ENCODE measurements around the gene PSMA5. TPM values are rescaled to one million over a fixed set of nuclear protein-coding genes. Genes with fewer than 3 reads are reported as not detected.
"Not testable (repeated sequence)": the region's sequence is repeated elsewhere in the genome, so short reads cannot be mapped to it uniquely, and the experiment has no call there.

Gene PSMA5
- total RNA-seq, 1 experiment from 2014 or later, result 133 TPM

DNA sequence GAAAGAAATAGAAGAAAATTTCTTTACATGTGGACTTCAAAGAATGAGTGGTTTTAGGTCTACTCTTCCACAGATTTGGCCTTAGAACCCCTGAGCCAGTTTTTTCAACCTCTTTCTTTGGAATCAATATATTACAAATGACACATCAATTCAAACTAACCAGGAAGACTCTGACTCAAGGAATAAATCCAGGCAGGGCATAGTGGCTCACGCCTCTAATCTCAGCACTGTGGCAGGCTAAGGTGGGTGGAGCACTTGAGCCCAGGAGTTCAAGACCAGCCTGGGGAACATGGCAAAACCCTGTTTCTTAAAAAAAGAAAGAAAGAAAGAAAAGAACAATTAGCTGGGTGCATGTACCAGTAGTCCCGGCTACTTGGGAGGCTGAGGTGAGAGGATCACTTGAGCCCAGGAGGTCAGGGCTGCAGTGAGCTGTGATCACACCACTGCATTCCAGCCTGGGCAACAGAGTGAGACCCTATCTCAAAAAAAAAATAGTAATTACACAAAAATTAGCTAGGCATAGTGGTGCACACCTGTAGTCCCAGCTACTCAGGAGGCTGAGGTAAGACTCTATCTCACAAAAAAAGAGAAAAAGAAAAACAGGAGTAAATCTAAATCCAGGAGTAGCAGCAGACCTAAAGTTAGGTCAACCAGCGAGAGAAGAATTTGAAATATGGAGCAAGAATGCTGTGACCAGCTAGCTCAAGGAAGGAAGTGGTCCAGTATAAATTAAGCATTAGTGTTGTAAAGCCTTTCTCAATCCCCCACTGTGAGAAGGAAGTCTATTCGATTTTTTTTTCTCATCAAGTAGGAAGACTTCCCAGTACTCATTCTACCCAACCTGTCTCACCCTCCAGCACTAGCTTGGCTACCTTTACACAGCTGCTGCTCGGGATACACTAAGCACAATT, 30.4 kb downstream of the PSMA5 start:
- peak overlapping the region; percentile 92 to 97 for H3K4me3 Mint-ChIP-seq
- TF ChIP-seq, protein P1, sequence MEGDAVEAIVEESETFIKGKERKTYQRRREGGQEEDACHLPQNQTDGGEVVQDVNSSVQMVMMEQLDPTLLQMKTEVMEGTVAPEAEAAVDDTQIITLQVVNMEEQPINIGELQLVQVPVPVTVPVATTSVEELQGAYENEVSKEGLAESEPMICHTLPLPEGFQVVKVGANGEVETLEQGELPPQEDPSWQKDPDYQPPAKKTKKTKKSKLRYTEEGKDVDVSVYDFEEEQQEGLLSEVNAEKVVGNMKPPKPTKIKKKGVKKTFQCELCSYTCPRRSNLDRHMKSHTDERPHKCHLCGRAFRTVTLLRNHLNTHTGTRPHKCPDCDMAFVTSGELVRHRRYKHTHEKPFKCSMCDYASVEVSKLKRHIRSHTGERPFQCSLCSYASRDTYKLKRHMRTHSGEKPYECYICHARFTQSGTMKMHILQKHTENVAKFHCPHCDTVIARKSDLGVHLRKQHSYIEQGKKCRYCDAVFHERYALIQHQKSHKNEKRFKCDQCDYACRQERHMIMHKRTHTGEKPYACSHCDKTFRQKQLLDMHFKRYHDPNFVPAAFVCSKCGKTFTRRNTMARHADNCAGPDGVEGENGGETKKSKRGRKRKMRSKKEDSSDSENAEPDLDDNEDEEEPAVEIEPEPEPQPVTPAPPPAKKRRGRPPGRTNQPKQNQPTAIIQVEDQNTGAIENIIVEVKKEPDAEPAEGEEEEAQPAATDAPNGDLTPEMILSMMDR (conservative IDR thresholded peaks at IDR 0.05), result no peak
- Histone ChIP-seq H2BK12ac (ENCODE audit: insufficient read length, low read depth, low read length) (no peak overlapping the region), H3K23ac (ENCODE audit: insufficient read length, low read depth, low read length) (no peak overlapping the region), H2BK5ac (ENCODE audit: insufficient read length, low read length) (no peak overlapping the region), H3K79me2 (ENCODE audit: insufficient read depth, low read length) (peaks cover 5% of the 10 kb centered on the region; the same call in 1 of the 2 replicates), H3K56ac (ENCODE audit: insufficient read length, low read depth, low read length) (no peak overlapping the region), H4K91ac (ENCODE audit: insufficient read length, low read depth, low read length) (no peak overlapping the region), H3K9ac (ENCODE audit: extremely low read depth, insufficient read length, low read length) (no peak overlapping the region), H3K9me3 (ENCODE audit: control insufficient read depth, low read depth, low read length) (no peaks in the 10 kb centered on the region), H3K23me2 (ENCODE audit: insufficient read length, low read depth, low read length, poor library complexity, severe bottlenecking) (peaks cover 17% of the 10 kb centered on the region), H3K18ac (ENCODE audit: insufficient read length, low read depth, low read length) (no peak overlapping the region), H3T11ph (ENCODE audit: low read length) (no peak overlapping the region), H3K14ac (ENCODE audit: insufficient read depth, low read length) (no peak overlapping the region), H2BK15ac (ENCODE audit: low read depth, low read length) (no peak overlapping the region), H4K5ac (ENCODE audit: insufficient read length, low read depth, low read length) (no peak overlapping the region), H3K27me3 (ENCODE audit: insufficient read depth, low read length) (no peaks in the 10 kb centered on the region), H2AK5ac (ENCODE audit: insufficient read length, low read length) (no peak overlapping the region), H2BK20ac (ENCODE audit: low read depth, low read length, poor library complexity, severe bottlenecking) (no peak overlapping the region), H3K4ac (ENCODE audit: low read depth, low read length) (no peak overlapping the region), H2AFZ (ENCODE audit: low read length) (no peak overlapping the region), H3K4me1 (ENCODE audit: insufficient read depth, low read length) (peaks cover 2% of the 10 kb centered on the region; the same call in 1 of the 2 replicates), H3K79me1 (ENCODE audit: insufficient read depth, low read depth, low read length, poor library complexity, severe bottlenecking) (peaks cover 9% of the 10 kb centered on the region), H3K4me2 (ENCODE audit: insufficient read depth, insufficient read length, low read length) (peak overlapping the region; percentile 96), H4K20me1 (ENCODE audit: control insufficient read depth, insufficient read depth, insufficient read length) (no peaks in the 10 kb centered on the region), H3K27ac (ENCODE audit: insufficient read length, low read depth, low read length) (no peak overlapping the region), H2BK120ac (ENCODE audit: low read depth, low read length, poor library complexity, severe bottlenecking) (no peak overlapping the region), H4K8ac (replicated peaks; ENCODE audit: insufficient read length, low read depth, low read length) (no peak overlapping the region)
- no CpG with 5 or more reads among the region's 5 CpGs for WGBS (ENCODE audit: extremely low coverage, insufficient read length, low lambda C conversion rate)
- peak overlapping the region in 1 of 3 experiments; percentile 62; a peak in 2 of 7 replicates for H3K27ac Mint-ChIP-seq
- H3K27me3 Mint-ChIP-seq (ENCODE audit: low read depth), result no peaks in the 10 kb centered on the region
- H3K4me1 Mint-ChIP-seq, result peaks cover 33 to 44% of the 10 kb centered on the region in 2 experiments
- no peaks in the 10 kb centered on the region for H3K9me3 Mint-ChIP-seq
- H3K36me3 Mint-ChIP-seq (ENCODE audit: insufficient read depth in 1 of 3, low read depth in 3 of 3), result 0 out of 7 replicates have a peak, but pooled peaks cover 0 to 3% (median 0%) of the 10 kb centered on the region in 3 experiments
- DNase-seq, result no peak

DNA sequence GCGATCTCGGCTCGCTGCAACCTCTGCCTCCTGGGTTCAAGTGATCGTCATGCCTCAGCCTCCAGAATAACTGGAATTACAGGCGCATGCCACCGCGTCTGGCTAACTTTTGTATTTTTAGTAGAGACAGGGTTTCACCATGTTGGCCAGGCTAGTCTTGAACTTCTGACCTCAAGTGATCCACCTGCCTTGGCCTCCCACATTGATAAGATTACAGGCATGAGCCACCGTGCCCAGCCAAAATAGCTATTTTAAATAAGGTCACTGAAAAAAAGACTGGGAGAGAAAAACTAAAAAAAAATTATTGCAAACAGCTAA, 31.0 kb downstream of the PSMA5 start:
- H4K5ac ChIP-seq (ENCODE audit: insufficient read length, low read depth, low read length); H3K27me3 Mint-ChIP-seq (ENCODE audit: low read depth); H3K79me2 ChIP-seq (ENCODE audit: insufficient read depth, low read length); H3K9me3 Mint-ChIP-seq; H2BK5ac ChIP-seq (ENCODE audit: insufficient read length, low read length); H3K4me1 ChIP-seq (ENCODE audit: insufficient read depth, low read length); H3K27me3 ChIP-seq (ENCODE audit: insufficient read depth, low read length); H3K4ac ChIP-seq (ENCODE audit: low read depth, low read length); H3K9me3 ChIP-seq (ENCODE audit: control insufficient read depth, low read depth, low read length); H2BK15ac ChIP-seq (ENCODE audit: low read depth, low read length); H3K14ac ChIP-seq (ENCODE audit: insufficient read depth, low read length); H3K27ac ChIP-seq (ENCODE audit: insufficient read length, low read depth, low read length); H3K4me2 ChIP-seq (ENCODE audit: insufficient read depth, insufficient read length, low read length); H4K8ac ChIP-seq (replicated peaks; ENCODE audit: insufficient read length, low read depth, low read length); H3K23ac ChIP-seq (ENCODE audit: insufficient read length, low read depth, low read length); H3K9ac ChIP-seq (ENCODE audit: extremely low read depth, insufficient read length, low read length); H4K91ac ChIP-seq (ENCODE audit: insufficient read length, low read depth, low read length); H2BK120ac ChIP-seq (ENCODE audit: low read depth, low read length, poor library complexity, severe bottlenecking); H3K27ac Mint-ChIP-seq; H2BK20ac ChIP-seq (ENCODE audit: low read depth, low read length, poor library complexity, severe bottlenecking); H2AK5ac ChIP-seq (ENCODE audit: insufficient read length, low read length); H3K18ac ChIP-seq (ENCODE audit: insufficient read length, low read depth, low read length); H3T11ph ChIP-seq (ENCODE audit: low read length); H3K56ac ChIP-seq (ENCODE audit: insufficient read length, low read depth, low read length); H4K20me1 ChIP-seq (ENCODE audit: control insufficient read depth, insufficient read depth, insufficient read length); H2BK12ac ChIP-seq (ENCODE audit: insufficient read length, low read depth, low read length); H3K36me3 Mint-ChIP-seq (ENCODE audit: insufficient read depth in 1 of 3, low read depth in 3 of 3); DNase-seq; H3K79me1 ChIP-seq (ENCODE audit: insufficient read depth, low read depth, low read length, poor library complexity, severe bottlenecking); H2AFZ ChIP-seq (ENCODE audit: low read length): not testable (repeated sequence)
- WGBS (ENCODE audit: extremely low coverage, insufficient read length, low lambda C conversion rate), result no CpG with 5 or more reads among the region's 8 CpGs
- Mint-ChIP-seq H3K4me1 (peaks cover 33 to 44% of the 10 kb centered on the region in 2 experiments), H3K4me3 (0 out of 5 replicates have a peak overlapping the region, but pooled peaks of 1 of the 2 experiments have one; percentile 97)
- peaks cover 17% of the 10 kb centered on the region for H3K23me2 ChIP-seq (ENCODE audit: insufficient read length, low read depth, low read length, poor library complexity, severe bottlenecking)
